Upper lobe of left lung (tissue), 6 donors: ENCODE results near the gene MRPL41. TPM values are rescaled to one million over a fixed set of nuclear protein-coding genes. Genes with fewer than 3 reads are reported as not detected.
"Not testable (repeated sequence)": the region's sequence is repeated elsewhere in the genome, so short reads cannot be mapped to it uniquely, and the experiment has no call there.

ENCODE experiments used
- ATAC-seq, 2 donors: fragments of 200-7000 bp; cut with Tn5 transposase; one replicate each; pipeline ENCODE4 v1.9.1; 2022; ENCODE audit warnings: mild to moderate bottlenecking in 2 of 2, moderate library complexity in 2 of 2; ENCODE audit not compliant: low FRiP score in 2 of 2
- DNase-seq, 2 donors: peaks; one replicate each; pipeline ENCODE4 v3.0.0-alpha.2; 2019 to 2020
- H3K27ac ChIP-seq, 4 donors: fragments of 200-600 bp; sonication (generic); one replicate each; pipeline ENCODE4 v1.5.1; 2016 to 2019
- H3K27me3 ChIP-seq, 4 donors: fragments of 200-600 bp; sonication (generic); one replicate each; pipeline ENCODE4 v1.5.1; 2017 to 2019
- H3K36me3 ChIP-seq, 4 donors: fragments of 200-600 bp; sonication (generic); one replicate each; pipeline ENCODE4 v1.5.1; 2016 to 2019
- H3K4me1 ChIP-seq, 4 donors: fragments of 200-600 bp; sonication (generic); one replicate each; pipeline ENCODE4 v1.5.1; 2018 to 2019
- H3K4me3 ChIP-seq, 4 donors: fragments of 200-600 bp; sonication (generic); one replicate each; pipeline ENCODE4 v1.5.1; 2017 to 2019; ENCODE audit warnings: mild to moderate bottlenecking in 2 of 4, moderate library complexity in 1 of 4
- H3K9me3 ChIP-seq, 4 donors: fragments of 200-600 bp; sonication (generic); one replicate each; pipeline ENCODE4 v1.5.1; 2018 to 2019
- CTCF ChIP-seq, 6 experiments: fragments of 450-650 bp in 4 of 6; fragments of 200-600 bp in 2 of 6; sonication (generic) in 2 of 6; IDR thresholded peaks; one replicate each; pipeline ENCODE4 v1.5.1; 2016 to 2019; ENCODE audit warnings: antibody characterized with exemption in 6 of 6
- EP300 ChIP-seq, 4 donors: sonication (generic); formaldehyde crosslinking; IDR thresholded peaks; one replicate each; pipeline ENCODE4 v1.5.1; 2017; ENCODE audit warnings: antibody characterized with exemption in 4 of 4, control low read depth in 2 of 4
- POLR2A ChIP-seq, 4 donors: fragments of 450-650 bp; IDR thresholded peaks; one replicate each; pipeline ENCODE4 v1.5.1; 2016 to 2017; ENCODE audit warnings: antibody characterized with exemption in 4 of 4, mild to moderate bottlenecking in 2 of 4
- POLR2AphosphoS5 ChIP-seq, 2 donors: sonication (generic); formaldehyde crosslinking; IDR thresholded peaks; one replicate each; pipeline ENCODE4 v1.5.1; 2017; ENCODE audit warnings: antibody characterized with exemption in 2 of 2
- WGBS, 2 donors: methylation state at CpG; one replicate each; pipeline ENCODE4 v1.1.5; 2017 to 2018; 5-methylcytosine and 5-hydroxymethylcytosine counted together
- total RNA-seq, 6 donors: library from RNA; depleted of rRNA in 4 of 6; stranded (reverse); fragments of >200 nt in 4 of 6; gene quantifications; one replicate each; pipeline versions ENCODE4 v1.1.0 to v1.2.1, GENCODE V29; 2016 to 2021
- donor health status: DM: no; HTN: no; CAD: no; lungs with moderate emphysema.
- donor health status: DM: no; HTN: yes; CAD: no; lungs with severe emphysema.

The MRPL41 gene
- total RNA-seq, 6 donors from 2014 or later = 36.5 to 172 (median 62.1) TPM

GRCh38 chr9:137506274-137506673 lies 45.4 kb upstream of the MRPL41 start:
- H3K4me3 ChIP-seq = no peak overlapping the region
- H3K4me1 ChIP-seq = no peaks in the 10 kb centered on the region
- DNase-seq (no peak), ATAC-seq (peak in 1 of 2 donors; percentile 9)
- no peaks in the 10 kb centered on the region for H3K9me3 ChIP-seq
- H3K27me3 ChIP-seq = no peaks in the 10 kb centered on the region
- no peak for TF ChIP-seq POLR2AphosphoS5 (IDR thresholded peaks at IDR 0.05)
- TF ChIP-seq EP300 (IDR thresholded peaks at IDR 0.05) = no peak
- no peak for TF ChIP-seq CTCF (IDR thresholded peaks at IDR 0.05)
- TF ChIP-seq POLR2A (IDR thresholded peaks at IDR 0.05) = no peak
- H3K36me3 ChIP-seq = no peaks in the 10 kb centered on the region
- 73 to 85% methylated on average over 7 to 15 of the region's 15 CpGs for WGBS, 2 donors
- H3K27ac ChIP-seq = no peak overlapping the region

- Histone ChIP-seq H3K27me3 (no peaks in the 10 kb centered on the region), H3K9me3 (no peaks in the 10 kb centered on the region), H3K4me1 (no peaks in the 10 kb centered on the region), H3K4me3 (no peak overlapping the region), H3K27ac (no peak overlapping the region), H3K36me3 (no peaks in the 10 kb centered on the region)
- 88 to 92% methylated on average over 8 to 26 of the region's 26 CpGs for WGBS, 2 donors
- ATAC-seq (peak in 1 of 2 donors; percentile 61), DNase-seq (no peak)
- no peak for TF ChIP-seq EP300 (IDR thresholded peaks at IDR 0.05)
- no peak for TF ChIP-seq CTCF (IDR thresholded peaks at IDR 0.05)
- no peak for TF ChIP-seq POLR2A (IDR thresholded peaks at IDR 0.05)
- no peak for TF ChIP-seq POLR2AphosphoS5 (IDR thresholded peaks at IDR 0.05)
Measured at GRCh38 chr9:137506702-137507171, 44.9 kb upstream of the MRPL41 start.

GRCh38 chr9:137509198-137509597 lies 42.5 kb upstream of the MRPL41 start:
- 84% methylated on average over 14 of the region's 14 CpGs for WGBS, 2 donors
- H3K4me1 ChIP-seq = no peaks in the 10 kb centered on the region
- ATAC-seq (no peak), DNase-seq (no peak)
- H3K36me3 ChIP-seq = no peaks in the 10 kb centered on the region
- TF ChIP-seq POLR2AphosphoS5 (IDR thresholded peaks at IDR 0.05) = no peak
- no peak for TF ChIP-seq POLR2A (IDR thresholded peaks at IDR 0.05)
- no peak for TF ChIP-seq EP300 (IDR thresholded peaks at IDR 0.05)
- no peak for TF ChIP-seq CTCF (IDR thresholded peaks at IDR 0.05)
- H3K27me3 ChIP-seq = no peaks in the 10 kb centered on the region
- no peak overlapping the region for H3K27ac ChIP-seq
- H3K9me3 ChIP-seq = no peaks in the 10 kb centered on the region
- H3K4me3 ChIP-seq = no peak overlapping the region

- not testable (repeated sequence) for H3K4me1 ChIP-seq, H3K9me3 ChIP-seq, H3K4me3 ChIP-seq, DNase-seq, H3K27ac ChIP-seq, H3K36me3 ChIP-seq, ATAC-seq, H3K27me3 ChIP-seq
- WGBS, 2 donors = 97 to 100% methylated on average over 1 to 21 of the region's 22 CpGs
Measured at GRCh38 chr9:137511126-137511525, 40.6 kb upstream of the MRPL41 start.

- DNase-seq (no peak), ATAC-seq (no peak)
- Histone ChIP-seq H3K4me3 (no peak overlapping the region), H3K27me3 (no peaks in the 10 kb centered on the region), H3K27ac (no peak overlapping the region), H3K36me3 (no peaks in the 10 kb centered on the region), H3K9me3 (no peaks in the 10 kb centered on the region), H3K4me1 (no peaks in the 10 kb centered on the region)
- WGBS, 2 donors = 86 to 92% methylated on average over 19 to 25 of the region's 25 CpGs
- TF ChIP-seq CTCF (IDR thresholded peaks at IDR 0.05) = no peak
- no peak for TF ChIP-seq EP300 (IDR thresholded peaks at IDR 0.05)
Measured at GRCh38 chr9:137511758-137512463, 39.8 kb upstream of the MRPL41 start.

GRCh38 chr9:137513136-137513535 lies 38.5 kb upstream of the MRPL41 start:
- H3K4me3 ChIP-seq, DNase-seq, H3K9me3 ChIP-seq, H3K4me1 ChIP-seq, H3K27ac ChIP-seq, H3K36me3 ChIP-seq, ATAC-seq, H3K27me3 ChIP-seq: not testable (repeated sequence)
- WGBS, 2 donors = 87 to 93% methylated on average over 5 of the region's 5 CpGs

- ATAC-seq, H3K27me3 ChIP-seq, H3K4me1 ChIP-seq, H3K27ac ChIP-seq, H3K9me3 ChIP-seq, DNase-seq, H3K36me3 ChIP-seq, H3K4me3 ChIP-seq: not testable (repeated sequence)
- 81 to 87% methylated on average over 9 to 30 of the region's 42 CpGs for WGBS, 2 donors
Measured at GRCh38 chr9:137513801-137514570, 37.7 kb upstream of the MRPL41 start.
